PC-9 (cell line): ENCODE measurements around the gene ZNF423. TPM values are rescaled to one million over a fixed set of nuclear protein-coding genes. Genes with fewer than 3 reads are reported as not detected.

Source experiments
- BruUV-seq: library from RNA; stranded (reverse); fragments of 400-500 nt; replicated peaks from 2 replicates; lab custom pipeline; 2021; lab: Mats Ljungman, UMichigan
- CTCF ChIA-PET: fragments of 300-600 bp; sonication (Branson Sonifier 250); formaldehyde crosslinking; loops from one replicate; lab custom pipeline; 2022; ENCODE audit warnings: antibody characterized with exemption; lab: Charles Lee
- POLR2A ChIA-PET: fragments of 300-600 bp; sonication (Branson Sonifier 250); formaldehyde crosslinking; loops from one replicate; lab custom pipeline; 2022; ENCODE audit warnings: antibody characterized with exemption; ENCODE audit not compliant: unreplicated experiment; lab: Charles Lee
- DNase-seq, 2 experiments: peaks; one replicate each; pipeline versions ENCODE4 v3.0.0 to v3.0.0-alpha.2; 2015 to 2022; ENCODE audit warnings: mixed read lengths in 1 of 2
- H2AFZ ChIP-seq: fragments of 200-600 bp; sonication (generic); 2 replicates; pipeline ENCODE4 v1.8.1; 2017; ENCODE audit warnings: antibody characterized with exemption
- H3F3A ChIP-seq: fragments of 200-600 bp; sonication (generic); 2 replicates; pipeline ENCODE4 v1.8.1; 2017; ENCODE audit warnings: antibody characterized with exemption, mild to moderate bottlenecking, low read depth; ENCODE audit not compliant: insufficient read depth
- H3K27ac ChIP-seq: fragments of 200-600 bp; sonication (generic); 2 replicates; pipeline ENCODE4 v1.6.1; 2016; ENCODE audit warnings: mixed run types
- H3K27me3 ChIP-seq: fragments of 200-600 bp; sonication (generic); 2 replicates; pipeline ENCODE4 v1.6.1; 2016; ENCODE audit warnings: low read depth, mixed run types; ENCODE audit not compliant: insufficient read depth
- H3K36me3 ChIP-seq: fragments of 200-600 bp; sonication (generic); 2 replicates; pipeline ENCODE4 v1.6.1; 2016; ENCODE audit warnings: low read depth, mixed run types
- H3K4me1 ChIP-seq: fragments of 200-600 bp; sonication (generic); replicated peaks from 2 replicates; pipeline ENCODE4 v1.6.1; 2016; ENCODE audit warnings: mixed run types; ENCODE audit not compliant: insufficient read depth
- H3K4me2 ChIP-seq: fragments of 200-600 bp; sonication (generic); 2 replicates; pipeline ENCODE4 v1.6.1; 2017; ENCODE audit warnings: mixed run types
- H3K4me3 ChIP-seq: fragments of 200-600 bp; sonication (generic); 2 replicates; pipeline ENCODE4 v1.6.1; 2016; ENCODE audit warnings: mixed run types
- H3K79me2 ChIP-seq: fragments of 200-600 bp; sonication (generic); 2 replicates; pipeline ENCODE4 v1.6.1; 2017; ENCODE audit warnings: low read depth, mixed run types
- H3K9me2 ChIP-seq: fragments of 200-600 bp; sonication (generic); 2 replicates; pipeline ENCODE4 v1.8.1; 2017; ENCODE audit warnings: mild to moderate bottlenecking; ENCODE audit not compliant: insufficient read depth
- H3K9me3 ChIP-seq: fragments of 200-600 bp; sonication (generic); 2 replicates; pipeline ENCODE4 v1.8.1; 2016; ENCODE audit warnings: low read depth; ENCODE audit not compliant: insufficient read depth
- H4K20me1 ChIP-seq: fragments of 200-600 bp; sonication (generic); 2 replicates; pipeline ENCODE4 v1.8.1; 2017; ENCODE audit not compliant: insufficient read depth
- CTCF ChIP-seq: fragments of 200-600 bp; sonication (generic); conservative IDR thresholded peaks from 2 replicates; pipeline ENCODE4 v1.6.1; 2017; ENCODE audit warnings: mixed run types, antibody characterized with exemption, mild to moderate bottlenecking, moderate library complexity
- EZH2 ChIP-seq: fragments of 200-600 bp; sonication (generic); IDR thresholded peaks from 2 replicates; pipeline ENCODE4 v1.8.0; 2017; ENCODE audit warnings: antibody characterized with exemption, low read depth
- intact Hi-C: fragments of 100-400 bp; cut with micrococcal nuclease; formaldehyde crosslinking; loops from one replicate; pipeline ENCODE4 v1.10.0; 2022; ENCODE audit not compliant: unreplicated experiment
- total RNA-seq: library from RNA; stranded (reverse); gene quantifications from 2 replicates; pipeline ENCODE4 v1.2.3, GENCODE V29; 2021

Gene ZNF423
- total RNA-seq, 1 experiment from 2014 or later: not detected

DNA sequence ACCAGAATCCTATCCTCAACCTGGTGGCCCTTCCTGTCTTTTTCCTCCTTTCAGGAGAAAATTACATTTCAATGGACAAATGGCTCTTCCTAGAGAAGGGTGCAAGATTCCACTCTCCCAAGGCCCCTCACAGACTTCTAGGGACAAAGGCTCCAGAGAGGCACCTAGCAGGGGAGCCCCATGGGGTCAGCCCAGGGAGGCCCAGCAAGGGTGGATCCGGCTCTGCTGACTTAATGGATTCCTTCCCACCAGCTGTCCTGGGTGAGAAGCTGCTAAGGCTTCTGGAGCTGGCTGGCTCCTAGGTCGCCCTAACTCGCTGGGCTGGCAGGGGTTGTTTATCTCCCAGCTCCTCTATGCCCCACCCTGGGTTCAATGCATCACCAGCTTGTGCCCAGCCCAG lies 152.4 kb downstream of the ZNF423 start:
- DNase-seq: no peak
- BruUV-seq: no TSS peak
- no peak overlapping the region for H3K4me2 ChIP-seq
- H3K27me3 ChIP-seq: peaks cover 84% of the 10 kb centered on the region
- H2AFZ ChIP-seq: no peak overlapping the region
- H3K9me2 ChIP-seq: no peaks in the 10 kb centered on the region
- POLR2A ChIA-PET: no interaction called here
- CTCF ChIA-PET: no interaction called here
- no peak overlapping the region for H3K27ac ChIP-seq
- no peaks in the 10 kb centered on the region for H4K20me1 ChIP-seq
- no peak overlapping the region for H3K4me3 ChIP-seq
- TF ChIP-seq EZH2 (no peak), CTCF (no peak)
- no peaks in the 10 kb centered on the region for H3K36me3 ChIP-seq
- H3F3A ChIP-seq: no peaks in the 10 kb centered on the region
- intact Hi-C loops: no loop called here
- H3K79me2 ChIP-seq: no peaks in the 10 kb centered on the region
- no peaks in the 10 kb centered on the region for H3K9me3 ChIP-seq
- H3K4me1 ChIP-seq: no peaks in the 10 kb centered on the region

- no peaks in the 10 kb centered on the region for H3K4me1 ChIP-seq
- no peaks in the 10 kb centered on the region for H3K36me3 ChIP-seq
- H2AFZ ChIP-seq: no peak overlapping the region
- ChIA-PET CTCF (no interaction called here), POLR2A (no interaction called here)
- H3K79me2 ChIP-seq: no peaks in the 10 kb centered on the region
- no peaks in the 10 kb centered on the region for H3F3A ChIP-seq
- no peak for DNase-seq
- H3K4me2 ChIP-seq: no peak overlapping the region
- H4K20me1 ChIP-seq: no peaks in the 10 kb centered on the region
- H3K27ac ChIP-seq: no peak overlapping the region
- H3K9me3 ChIP-seq: no peaks in the 10 kb centered on the region
- intact Hi-C loops: no loop called here
- TF ChIP-seq EZH2: no peak
- TF ChIP-seq CTCF: no peak
- BruUV-seq: no TSS peak
- H3K27me3 ChIP-seq: peaks cover 90% of the 10 kb centered on the region
- no peak overlapping the region for H3K4me3 ChIP-seq
- no peaks in the 10 kb centered on the region for H3K9me2 ChIP-seq
These were observed 154.0 kb downstream of the ZNF423 start for GRCh38 chr16:49701789-49702494.

DNA sequence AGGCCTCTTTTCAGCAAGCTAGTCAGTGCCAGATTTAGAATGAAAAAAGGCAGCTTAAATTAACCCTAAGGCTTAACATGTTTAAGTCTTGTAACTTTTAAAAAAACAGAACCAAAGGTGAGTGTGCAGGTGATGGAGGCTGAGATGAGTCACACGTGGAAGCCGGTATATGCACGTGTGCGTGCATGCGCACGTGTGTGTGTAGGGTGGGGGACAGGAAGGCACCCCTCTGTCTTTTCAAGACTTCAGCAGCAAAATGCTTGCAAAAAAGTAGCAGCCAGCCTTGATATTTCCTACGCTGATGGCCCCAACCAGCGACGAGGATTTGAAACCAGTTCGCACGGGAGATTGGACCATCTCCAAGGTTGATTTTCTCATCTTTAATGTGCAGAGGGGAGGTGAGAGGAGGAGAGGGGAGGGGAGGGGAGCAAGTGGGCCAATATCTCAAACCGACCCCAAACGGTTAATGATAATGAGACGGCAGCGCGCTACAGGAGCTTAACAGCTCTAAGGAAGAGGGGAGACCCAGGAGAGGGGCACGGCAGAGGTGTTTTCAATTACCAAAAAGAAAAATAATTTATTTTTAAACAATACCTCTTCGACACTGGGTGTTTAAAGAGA lies 154.7 kb downstream of the ZNF423 start:
- Histone ChIP-seq H3K9me2 (no peaks in the 10 kb centered on the region), H3K4me2 (no peak overlapping the region), H4K20me1 (no peaks in the 10 kb centered on the region), H3F3A (no peaks in the 10 kb centered on the region), H2AFZ (no peak overlapping the region), H3K4me3 (no peak overlapping the region), H3K9me3 (no peaks in the 10 kb centered on the region), H3K27me3 (peaks cover 92% of the 10 kb centered on the region), H3K36me3 (no peaks in the 10 kb centered on the region), H3K27ac (no peak overlapping the region), H3K4me1 (no peaks in the 10 kb centered on the region), H3K79me2 (no peaks in the 10 kb centered on the region)
- intact Hi-C loops: no loop called here
- BruUV-seq: no TSS peak
- POLR2A ChIA-PET: no interaction called here
- TF ChIP-seq EZH2 (no peak), CTCF (no peak)
- DNase-seq: no peak
- CTCF ChIA-PET: no interaction called here
